NCI-H526 (cell line): ENCODE results near the gene PRMT5.

Source experiments
- DNase-seq, 2 experiments: peaks; one replicate each; lab custom pipeline; 2025; lab: John Stamatoyannopoulos, UW

Gene PRMT5

GRCh38 chr14:22897357-22897756, 31.8 kb downstream of the PRMT5 start:
- no peak for DNase-seq

GRCh38 chr14:22896760-22897159, 32.4 kb downstream of the PRMT5 start:
- no peak for DNase-seq

GRCh38 chr14:22896356-22896755, 32.8 kb downstream of the PRMT5 start:
- DNase-seq, result no peak

- no peak for DNase-seq
Measured at GRCh38 chr14:22895402-22895801, 33.8 kb downstream of the PRMT5 start.

GRCh38 chr14:22893706-22894105, 35.5 kb downstream of the PRMT5 start:
- DNase-seq, result no peak

- DNase-seq, result no peak
Measured at GRCh38 chr14:22892488-22892887, 36.7 kb downstream of the PRMT5 start.

GRCh38 chr14:22890416-22890815, 38.8 kb downstream of the PRMT5 start:
- DNase-seq, result no peak

GRCh38 chr14:22888662-22889061, 40.5 kb downstream of the PRMT5 start:
- no peak for DNase-seq

GRCh38 chr14:22887990-22888378, 41.2 kb downstream of the PRMT5 start:
- DNase-seq, result no peak

- DNase-seq, result peak; percentile 60 to 65
Measured at GRCh38 chr14:22887260-22887989, 41.8 kb downstream of the PRMT5 start.

GRCh38 chr14:22886500-22887259, 42.5 kb downstream of the PRMT5 start:
- DNase-seq, result peak; percentile 59 to 81

- DNase-seq, result no peak
Measured at GRCh38 chr14:22885975-22886374, 43.2 kb downstream of the PRMT5 start.

- DNase-seq, result no peak
Measured at GRCh38 chr14:22884738-22885523, 44.2 kb downstream of the PRMT5 start.

GRCh38 chr14:22884076-22884737, 45.0 kb downstream of the PRMT5 start:
- DNase-seq, result no peak

GRCh38 chr14:22883173-22883976, 45.8 kb downstream of the PRMT5 start, which contains the start of gene REM2:
TSS of gene REM2 (plus strand) at chr14:22883222. CDS start at chr14:22883288, 66 bp downstream.
- DNase-seq, result no peak

- peak in 1 of 2 experiments; percentile 31 for DNase-seq
Measured at GRCh38 chr14:22882529-22883172, 46.5 kb downstream of the PRMT5 start.

GRCh38 chr14:22882064-22882463, 47.1 kb downstream of the PRMT5 start:
- no peak for DNase-seq

- DNase-seq, result no peak
Measured at GRCh38 chr14:22878271-22879246, 50.6 kb downstream of the PRMT5 start.

GRCh38 chr14:22877000-22877501, 52.1 kb downstream of the PRMT5 start:
- DNase-seq, result no peak
